Mesenchymal stem cell (in vitro differentiated cells and primary cell): ENCODE data around the gene EPB41L1.

Source experiments
- DNase-seq: peaks from one replicate; pipeline ENCODE4 v3.0.0-alpha.2; 2013
- H2AFZ ChIP-seq: one replicate; pipeline ENCODE4 v1.6.1; 2013; ENCODE audit warnings: low read depth, mild to moderate bottlenecking, control low read depth, inconsistent platforms, low read length, moderate library complexity
- H2AK5ac ChIP-seq: 2 replicates; pipeline ENCODE4 v1.6.1; 2013; ENCODE audit warnings: low read length, moderate library complexity, mild to moderate bottlenecking, inconsistent platforms; ENCODE audit not compliant: severe bottlenecking
- H2BK120ac ChIP-seq: one replicate; pipeline ENCODE4 v1.6.1; 2013; ENCODE audit warnings: low read depth, mild to moderate bottlenecking, inconsistent platforms, low read length, moderate library complexity
- H2BK12ac ChIP-seq, 2 experiments: one replicate each; pipeline ENCODE4 v1.6.1; 2013; ENCODE audit warnings: inconsistent platforms in 2 of 2, low read length in 2 of 2, mild to moderate bottlenecking in 2 of 2, moderate library complexity in 2 of 2, control low read depth in 1 of 2
- H2BK15ac ChIP-seq: one replicate; pipeline ENCODE4 v1.6.1; 2013; ENCODE audit warnings: mild to moderate bottlenecking, low read depth, inconsistent platforms; ENCODE audit not compliant: poor library complexity, severe bottlenecking
- H2BK5ac ChIP-seq: 2 replicates; pipeline ENCODE4 v1.6.1; 2013; ENCODE audit warnings: low read depth, mild to moderate bottlenecking, low read length, control low read depth, inconsistent platforms; ENCODE audit not compliant: poor library complexity, severe bottlenecking
- H3K14ac ChIP-seq, 2 experiments: one replicate each; pipeline ENCODE4 v1.6.1; 2013; ENCODE audit warnings: inconsistent platforms in 2 of 2, low read length in 2 of 2, control low read depth in 1 of 2, mild to moderate bottlenecking in 1 of 2, moderate library complexity in 1 of 2
- H3K18ac ChIP-seq, 2 experiments: one replicate each; pipeline ENCODE4 v1.6.1; 2013; ENCODE audit warnings: inconsistent platforms in 2 of 2, low read length in 2 of 2, control low read depth in 1 of 2, low read depth in 1 of 2, mild to moderate bottlenecking in 1 of 2
- H3K23ac ChIP-seq, 2 experiments: one replicate each; pipeline ENCODE4 v1.6.1; 2013; ENCODE audit warnings: inconsistent platforms in 2 of 2, low read length in 2 of 2, mild to moderate bottlenecking in 2 of 2, moderate library complexity in 2 of 2, control low read depth in 1 of 2
- H3K27ac ChIP-seq: 2 replicates; pipeline ENCODE4 v1.5.1; 2013; ENCODE audit warnings: mild to moderate bottlenecking, moderate library complexity, low read length, control low read depth, inconsistent platforms; ENCODE audit not compliant: poor library complexity, severe bottlenecking
- H3K27me3 ChIP-seq, 2 experiments: 2 replicates each; pipeline versions ENCODE4 v1.6.1 to v1.7.0; 2013; ENCODE audit warnings: low read length in 2 of 2, mild to moderate bottlenecking in 2 of 2, moderate library complexity in 2 of 2, control low read depth in 1 of 2, inconsistent platforms in 1 of 2; ENCODE audit not compliant: control insufficient read depth in 1 of 2, insufficient read depth in 1 of 2
- H3K36me3 ChIP-seq, 2 experiments: 2 replicates each; pipeline versions ENCODE4 v1.6.1 to v1.7.0; 2013; ENCODE audit warnings: low read length in 2 of 2, control low read depth in 1 of 2, inconsistent platforms in 1 of 2, low read depth in 1 of 2, mild to moderate bottlenecking in 1 of 2; ENCODE audit not compliant: insufficient read depth in 2 of 2, control insufficient read depth in 1 of 2
- H3K4ac ChIP-seq, 2 experiments: one replicate each; pipeline ENCODE4 v1.6.1; 2013; ENCODE audit warnings: inconsistent platforms in 2 of 2, low read length in 2 of 2, mild to moderate bottlenecking in 2 of 2, moderate library complexity in 2 of 2, control low read depth in 1 of 2, low read depth in 1 of 2
- H3K4me1 ChIP-seq: 2 replicates; pipeline ENCODE4 v1.6.1; 2013; ENCODE audit warnings: low read depth, low read length, control low read depth; ENCODE audit not compliant: control insufficient read depth, insufficient read depth
- H3K4me2 ChIP-seq: 2 replicates; pipeline ENCODE4 v1.6.1; 2013; ENCODE audit warnings: low read length, mild to moderate bottlenecking, inconsistent platforms; ENCODE audit not compliant: poor library complexity, severe bottlenecking
- H3K4me3 ChIP-seq, 2 experiments: 2 replicates each; pipeline versions ENCODE4 v1.5.1 to v1.7.0; 2013; ENCODE audit warnings: low read length in 2 of 2, mild to moderate bottlenecking in 2 of 2, control low read depth in 1 of 2, low read depth in 1 of 2; ENCODE audit not compliant: insufficient read depth in 1 of 2
- H3K79me1 ChIP-seq: replicated peaks from 2 replicates; pipeline ENCODE4 v1.6.1; 2013; ENCODE audit warnings: mild to moderate bottlenecking, control low read depth, low read length, inconsistent platforms; ENCODE audit not compliant: poor library complexity, severe bottlenecking
- H3K9ac ChIP-seq: 2 replicates; pipeline ENCODE4 v1.7.0; 2013; ENCODE audit warnings: mild to moderate bottlenecking, low read length, moderate library complexity
- H3K9me3 ChIP-seq: 2 replicates; pipeline ENCODE4 v1.7.0; 2013; ENCODE audit warnings: mild to moderate bottlenecking, low read length; ENCODE audit not compliant: control insufficient read depth
- H4K8ac ChIP-seq: one replicate; pipeline ENCODE4 v1.6.1; 2013; ENCODE audit warnings: inconsistent platforms, mild to moderate bottlenecking, low read length, moderate library complexity
- H4K91ac ChIP-seq: one replicate; pipeline ENCODE4 v1.6.1; 2013; ENCODE audit warnings: mild to moderate bottlenecking, low read length, inconsistent platforms
- WGBS: methylation state at CpG from one replicate; pipeline ENCODE4 v1.1.7; 2013; ENCODE audit warnings: mixed read lengths; 5-methylcytosine and 5-hydroxymethylcytosine counted together

EPB41L1 gene

GRCh38 chr20:36203861-36204260, 49.3 kb downstream of the EPB41L1 start:
- 92% methylated on average over 3 of the region's 3 CpGs for WGBS
- H3K79me1 ChIP-seq: no peaks in the 10 kb centered on the region
- no peak overlapping the region for H3K9ac ChIP-seq
- H3K4me3 ChIP-seq: no peak overlapping the region
- no peak overlapping the region for H2BK15ac ChIP-seq
- no peak overlapping the region for H2AFZ ChIP-seq
- no peak overlapping the region for H3K27ac ChIP-seq
- no peak overlapping the region for H4K91ac ChIP-seq
- no peak overlapping the region for H3K14ac ChIP-seq
- no peak for DNase-seq
- H3K4ac ChIP-seq: no peak overlapping the region
- H3K27me3 ChIP-seq: no peaks in the 10 kb centered on the region
- no peak overlapping the region for H2BK120ac ChIP-seq
- H3K36me3 ChIP-seq: peaks cover 47 to 67% of the 10 kb centered on the region in 2 experiments
- H2BK12ac ChIP-seq: no peak overlapping the region
- no peaks in the 10 kb centered on the region for H3K4me1 ChIP-seq
- no peak overlapping the region for H2AK5ac ChIP-seq
- no peak overlapping the region for H3K23ac ChIP-seq
- no peak overlapping the region for H3K4me2 ChIP-seq
- H3K18ac ChIP-seq: no peak overlapping the region
- no peaks in the 10 kb centered on the region for H3K9me3 ChIP-seq
- no peak overlapping the region for H2BK5ac ChIP-seq
- no peak overlapping the region for H4K8ac ChIP-seq

GRCh38 chr20:36205026-36205425, 50.5 kb downstream of the EPB41L1 start:
- Histone ChIP-seq H4K8ac (no peak overlapping the region), H3K18ac (no peak overlapping the region), H3K9ac (no peak overlapping the region), H3K9me3 (no peaks in the 10 kb centered on the region), H3K14ac (no peak overlapping the region), H2BK120ac (no peak overlapping the region), H2BK15ac (no peak overlapping the region), H3K23ac (no peak overlapping the region), H2BK12ac (no peak overlapping the region), H2AFZ (no peak overlapping the region), H4K91ac (no peak overlapping the region), H3K36me3 (peaks cover 56 to 77% of the 10 kb centered on the region in 2 experiments), H2BK5ac (no peak overlapping the region), H3K27me3 (no peaks in the 10 kb centered on the region), H3K4me3 (no peak overlapping the region), H3K4me1 (peaks cover 3% of the 10 kb centered on the region), H3K4me2 (no peak overlapping the region), H3K79me1 (no peaks in the 10 kb centered on the region), H3K27ac (no peak overlapping the region), H2AK5ac (no peak overlapping the region), H3K4ac (no peak overlapping the region)
- DNase-seq: no peak
- 90% methylated on average over 3 of the region's 3 CpGs for WGBS

GRCh38 chr20:36206068-36206467, 51.5 kb downstream of the EPB41L1 start:
- Histone ChIP-seq H2BK120ac (no peak overlapping the region), H3K27me3 (no peaks in the 10 kb centered on the region), H2BK12ac (no peak overlapping the region), H2BK15ac (no peak overlapping the region), H3K18ac (no peak overlapping the region), H3K4me1 (peaks cover 11% of the 10 kb centered on the region), H3K23ac (no peak overlapping the region), H4K8ac (no peak overlapping the region), H3K4ac (no peak overlapping the region), H3K4me3 (no peak overlapping the region), H2BK5ac (no peak overlapping the region), H3K14ac (no peak overlapping the region), H3K27ac (no peak overlapping the region), H3K9me3 (no peaks in the 10 kb centered on the region), H3K4me2 (no peak overlapping the region), H4K91ac (no peak overlapping the region), H2AK5ac (no peak overlapping the region), H2AFZ (no peak overlapping the region), H3K36me3 (peaks cover 52 to 72% of the 10 kb centered on the region in 2 experiments), H3K79me1 (no peaks in the 10 kb centered on the region), H3K9ac (no peak overlapping the region)
- no peak for DNase-seq
- WGBS: 95% methylated on average over 7 of the region's 9 CpGs

- H3K4me1 ChIP-seq: peaks cover 11% of the 10 kb centered on the region
- H3K9me3 ChIP-seq: no peaks in the 10 kb centered on the region
- no peak for DNase-seq
- no peak overlapping the region for H3K27ac ChIP-seq
- no peak overlapping the region for H3K18ac ChIP-seq
- no peak overlapping the region for H4K91ac ChIP-seq
- H2BK120ac ChIP-seq: no peak overlapping the region
- H3K27me3 ChIP-seq: no peaks in the 10 kb centered on the region
- H2BK5ac ChIP-seq: no peak overlapping the region
- no peak overlapping the region for H3K4ac ChIP-seq
- WGBS: 90% methylated on average over 9 of the region's 9 CpGs
- no peak overlapping the region for H4K8ac ChIP-seq
- H3K4me2 ChIP-seq: no peak overlapping the region
- peaks cover 46 to 67% of the 10 kb centered on the region in 2 experiments for H3K36me3 ChIP-seq
- no peaks in the 10 kb centered on the region for H3K79me1 ChIP-seq
- H3K4me3 ChIP-seq: no peak overlapping the region
- H2BK12ac ChIP-seq: no peak overlapping the region
- H2AK5ac ChIP-seq: no peak overlapping the region
- no peak overlapping the region for H2AFZ ChIP-seq
- H2BK15ac ChIP-seq: no peak overlapping the region
- H3K9ac ChIP-seq: no peak overlapping the region
- no peak overlapping the region for H3K14ac ChIP-seq
- no peak overlapping the region for H3K23ac ChIP-seq
Observed at GRCh38 chr20:36206641-36207040, 52.1 kb downstream of the EPB41L1 start.
